Measurements from ENCODE around the gene LIF. TPM values are rescaled to one million over a fixed set of nuclear protein-coding genes. Genes with fewer than 3 reads are reported as not detected.

LIF gene
- total RNA-seq, 1 experiment from 2014 or later: not detected

- no peaks in the 10 kb centered on the region for H3K9me2 ChIP-seq (replicated peaks; ENCODE audit: insufficient read depth, low read length)
- no peak overlapping the region for H3K9ac ChIP-seq (ENCODE audit: low read length)
- no peaks in the 10 kb centered on the region for H3K27me3 ChIP-seq (ENCODE audit: low read length)
- no peak overlapping the region for H2AFZ ChIP-seq (ENCODE audit: low read length)
- H3K4me2 ChIP-seq (ENCODE audit: low read depth, low read length, poor library complexity, severe bottlenecking): no peak overlapping the region
- H3K4me3 ChIP-seq (ENCODE audit: low read length): no peak overlapping the region
- DNase-seq: peak; percentile 89
- peaks cover 35% of the 10 kb centered on the region for H3K4me1 ChIP-seq (ENCODE audit: low read length)
- no peaks in the 10 kb centered on the region for H3K36me3 ChIP-seq (ENCODE audit: insufficient read depth, low read length)
- peaks cover 4% of the 10 kb centered on the region; the same call in 1 of the 2 replicates for H4K20me1 ChIP-seq (ENCODE audit: insufficient read depth, low read depth, low read length)
- no peaks in the 10 kb centered on the region for H3K79me2 ChIP-seq (ENCODE audit: low read length)
- no peaks in the 10 kb centered on the region for H3K9me3 ChIP-seq (ENCODE audit: low read length)
- H3K27ac ChIP-seq (ENCODE audit: low read length): no peak overlapping the region
These were observed 40.5 kb upstream of the LIF start for GRCh38 chr22:30286813-30287647.

- Histone ChIP-seq H3K79me2 (ENCODE audit: low read length) (no peaks in the 10 kb centered on the region), H2AFZ (ENCODE audit: low read length) (no peak overlapping the region), H3K9ac (ENCODE audit: low read length) (no peak overlapping the region), H3K36me3 (ENCODE audit: insufficient read depth, low read length) (no peaks in the 10 kb centered on the region), H3K4me2 (ENCODE audit: low read depth, low read length, poor library complexity, severe bottlenecking) (no peak overlapping the region), H3K4me3 (ENCODE audit: low read length) (no peak overlapping the region), H4K20me1 (ENCODE audit: insufficient read depth, low read depth, low read length) (peaks cover 4% of the 10 kb centered on the region; the same call in 1 of the 2 replicates), H3K9me3 (ENCODE audit: low read length) (no peaks in the 10 kb centered on the region), H3K27me3 (ENCODE audit: low read length) (no peaks in the 10 kb centered on the region), H3K27ac (ENCODE audit: low read length) (no peak overlapping the region), H3K4me1 (ENCODE audit: low read length) (peaks cover 28% of the 10 kb centered on the region), H3K9me2 (replicated peaks; ENCODE audit: insufficient read depth, low read length) (no peaks in the 10 kb centered on the region)
- no peak for DNase-seq
These were observed 39.8 kb upstream of the LIF start for GRCh38 chr22:30286331-30286730.

- peaks cover 23% of the 10 kb centered on the region for H3K4me1 ChIP-seq (ENCODE audit: low read length)
These were observed 39.3 kb upstream of the LIF start for GRCh38 chr22:30285846-30286200.

GRCh38 chr22:30285176-30285845 lies 38.8 kb upstream of the LIF start:
- Histone ChIP-seq H3K27me3 (ENCODE audit: low read length) (no peaks in the 10 kb centered on the region), H3K36me3 (ENCODE audit: insufficient read depth, low read length) (no peaks in the 10 kb centered on the region), H3K4me1 (ENCODE audit: low read length) (peaks cover 18% of the 10 kb centered on the region)

More at GRCh38 chr22:30285846-30286200, 39.3 kb upstream of the LIF start:
- Histone ChIP-seq H3K9me3 (ENCODE audit: low read length) (no peaks in the 10 kb centered on the region), H4K20me1 (ENCODE audit: insufficient read depth, low read depth, low read length) (peaks cover 4% of the 10 kb centered on the region; the same call in 1 of the 2 replicates), H3K36me3 (ENCODE audit: insufficient read depth, low read length) (no peaks in the 10 kb centered on the region), H3K9me2 (replicated peaks; ENCODE audit: insufficient read depth, low read length) (no peaks in the 10 kb centered on the region), H3K27me3 (ENCODE audit: low read length) (no peaks in the 10 kb centered on the region), H3K4me3 (ENCODE audit: low read length) (no peak overlapping the region), H3K79me2 (ENCODE audit: low read length) (no peaks in the 10 kb centered on the region), H3K27ac (ENCODE audit: low read length) (no peak overlapping the region), H2AFZ (ENCODE audit: low read length) (no peak overlapping the region), H3K4me2 (ENCODE audit: low read depth, low read length, poor library complexity, severe bottlenecking) (no peak overlapping the region), H3K9ac (ENCODE audit: low read length) (no peak overlapping the region)
- no peak for DNase-seq

GRCh38 chr22:30284666-30285065 lies 38.1 kb upstream of the LIF start:
- H3K9ac ChIP-seq (ENCODE audit: low read length): no peak overlapping the region
- H3K4me2 ChIP-seq (ENCODE audit: low read depth, low read length, poor library complexity, severe bottlenecking): no peak overlapping the region
- H3K9me2 ChIP-seq (replicated peaks; ENCODE audit: insufficient read depth, low read length): no peaks in the 10 kb centered on the region
- H3K4me3 ChIP-seq (ENCODE audit: low read length): no peak overlapping the region
- H3K79me2 ChIP-seq (ENCODE audit: low read length): no peaks in the 10 kb centered on the region
- H3K9me3 ChIP-seq (ENCODE audit: low read length): no peaks in the 10 kb centered on the region
- DNase-seq: no peak
- H4K20me1 ChIP-seq (ENCODE audit: insufficient read depth, low read depth, low read length): peaks cover 4% of the 10 kb centered on the region; the same call in 1 of the 2 replicates
- no peak overlapping the region for H2AFZ ChIP-seq (ENCODE audit: low read length)
- no peaks in the 10 kb centered on the region for H3K36me3 ChIP-seq (ENCODE audit: insufficient read depth, low read length)
- no peaks in the 10 kb centered on the region for H3K27me3 ChIP-seq (ENCODE audit: low read length)
- H3K27ac ChIP-seq (ENCODE audit: low read length): no peak overlapping the region
- peaks cover 12% of the 10 kb centered on the region for H3K4me1 ChIP-seq (ENCODE audit: low read length)

More at GRCh38 chr22:30285176-30285845, 38.8 kb upstream of the LIF start:
- Histone ChIP-seq H3K79me2 (ENCODE audit: low read length) (no peaks in the 10 kb centered on the region), H3K9me3 (ENCODE audit: low read length) (no peaks in the 10 kb centered on the region), H4K20me1 (ENCODE audit: insufficient read depth, low read depth, low read length) (peaks cover 4% of the 10 kb centered on the region; the same call in 1 of the 2 replicates), H3K4me2 (ENCODE audit: low read depth, low read length, poor library complexity, severe bottlenecking) (no peak overlapping the region), H3K4me3 (ENCODE audit: low read length) (no peak overlapping the region), H3K9ac (ENCODE audit: low read length) (no peak overlapping the region), H2AFZ (ENCODE audit: low read length) (no peak overlapping the region), H3K27ac (ENCODE audit: low read length) (no peak overlapping the region), H3K9me2 (replicated peaks; ENCODE audit: insufficient read depth, low read length) (no peaks in the 10 kb centered on the region)
- no peak for DNase-seq

GRCh38 chr22:30284172-30284571 lies 37.6 kb upstream of the LIF start:
- Histone ChIP-seq H4K20me1 (ENCODE audit: insufficient read depth, low read depth, low read length) (peaks cover 4% of the 10 kb centered on the region; the same call in 1 of the 2 replicates), H3K4me1 (ENCODE audit: low read length) (peaks cover 11% of the 10 kb centered on the region), H3K9ac (ENCODE audit: low read length) (no peak overlapping the region), H3K9me3 (ENCODE audit: low read length) (no peaks in the 10 kb centered on the region), H3K9me2 (replicated peaks; ENCODE audit: insufficient read depth, low read length) (no peaks in the 10 kb centered on the region), H3K4me2 (ENCODE audit: low read depth, low read length, poor library complexity, severe bottlenecking) (no peak overlapping the region), H2AFZ (ENCODE audit: low read length) (no peak overlapping the region), H3K79me2 (ENCODE audit: low read length) (no peaks in the 10 kb centered on the region), H3K4me3 (ENCODE audit: low read length) (no peak overlapping the region), H3K27ac (ENCODE audit: low read length) (no peak overlapping the region), H3K36me3 (ENCODE audit: insufficient read depth, low read length) (no peaks in the 10 kb centered on the region), H3K27me3 (ENCODE audit: low read length) (no peaks in the 10 kb centered on the region)
- DNase-seq: no peak

- Histone ChIP-seq H3K4me1 (ENCODE audit: low read length) (peaks cover 5% of the 10 kb centered on the region), H3K9ac (ENCODE audit: low read length) (no peak overlapping the region), H3K27ac (ENCODE audit: low read length) (no peak overlapping the region), H3K4me2 (ENCODE audit: low read depth, low read length, poor library complexity, severe bottlenecking) (no peak overlapping the region), H3K36me3 (ENCODE audit: insufficient read depth, low read length) (no peaks in the 10 kb centered on the region), H3K27me3 (ENCODE audit: low read length) (no peaks in the 10 kb centered on the region), H4K20me1 (ENCODE audit: insufficient read depth, low read depth, low read length) (peaks cover 4% of the 10 kb centered on the region; the same call in 1 of the 2 replicates), H3K9me2 (replicated peaks; ENCODE audit: insufficient read depth, low read length) (no peaks in the 10 kb centered on the region), H3K79me2 (ENCODE audit: low read length) (no peaks in the 10 kb centered on the region), H2AFZ (ENCODE audit: low read length) (no peak overlapping the region), H3K9me3 (ENCODE audit: low read length) (no peaks in the 10 kb centered on the region), H3K4me3 (ENCODE audit: low read length) (no peak overlapping the region)
- no peak for DNase-seq
These were observed 36.8 kb upstream of the LIF start for GRCh38 chr22:30283342-30283741.

GRCh38 chr22:30282616-30283046 lies 36.1 kb upstream of the LIF start:
- Histone ChIP-seq H3K4me2 (ENCODE audit: low read depth, low read length, poor library complexity, severe bottlenecking) (no peak overlapping the region), H3K27ac (ENCODE audit: low read length) (no peak overlapping the region), H3K9me3 (ENCODE audit: low read length) (no peaks in the 10 kb centered on the region), H3K9ac (ENCODE audit: low read length) (no peak overlapping the region), H3K27me3 (ENCODE audit: low read length) (no peaks in the 10 kb centered on the region), H3K36me3 (ENCODE audit: insufficient read depth, low read length) (no peaks in the 10 kb centered on the region), H3K4me3 (ENCODE audit: low read length) (no peak overlapping the region), H3K4me1 (ENCODE audit: low read length) (no peaks in the 10 kb centered on the region), H3K9me2 (replicated peaks; ENCODE audit: insufficient read depth, low read length) (no peaks in the 10 kb centered on the region), H2AFZ (ENCODE audit: low read length) (no peak overlapping the region), H3K79me2 (ENCODE audit: low read length) (no peaks in the 10 kb centered on the region), H4K20me1 (ENCODE audit: insufficient read depth, low read depth, low read length) (peaks cover 4% of the 10 kb centered on the region; the same call in 1 of the 2 replicates)
- DNase-seq: no peak

All from Karpas-422 (cell line).